MM.1S (cell line): ENCODE results near the gene AHCY.

Source experiments
- EZH2 ChIP-seq: fragments of 300-600 bp; sonication (generic); optimal IDR thresholded peaks from 2 replicates; pipeline ENCODE3; 2017; ENCODE audit warnings: low read depth, mild to moderate bottlenecking, antibody characterized with exemption, low read length, mixed read lengths
- EZH2phosphoT487 ChIP-seq: fragments of 300-600 bp; sonication (generic); IDR thresholded peaks from 2 replicates; pipeline ENCODE4 v1.6.1; 2018; ENCODE audit warnings: antibody characterized with exemption, low read length

DNA sequence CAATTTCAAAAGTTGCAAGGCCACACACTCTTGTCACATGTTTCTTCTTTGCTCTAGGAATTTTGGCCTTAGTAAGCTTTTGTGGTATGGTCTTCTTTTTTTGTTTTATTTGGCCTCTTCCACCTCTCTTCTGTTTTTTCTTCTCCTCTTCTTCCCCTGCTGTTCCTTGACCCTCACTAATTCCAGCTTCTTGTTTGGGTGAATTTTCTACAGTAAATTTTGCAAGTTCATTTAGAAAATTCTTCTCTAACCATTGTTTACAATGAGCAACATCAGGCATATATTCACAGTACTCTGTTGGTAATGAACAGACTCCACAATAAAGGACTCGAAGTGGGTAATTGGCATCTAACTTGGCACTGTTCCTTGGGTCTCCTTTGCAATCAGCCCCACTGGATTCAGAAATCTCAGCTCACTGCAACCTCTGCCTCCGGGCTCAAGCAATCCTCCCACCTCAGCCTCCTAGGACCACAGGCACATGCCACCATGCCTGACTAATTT lies 57.0 kb downstream of the AHCY start:
- no peak for TF ChIP-seq EZH2phosphoT487
- TF ChIP-seq EZH2 = no peak
